H1 (cell line): ENCODE data around the gene IRF8. TPM values are rescaled to one million over a fixed set of nuclear protein-coding genes. Genes with fewer than 3 reads are reported as not detected.

Experiments
- CTCF ChIA-PET: fragments of 300-600 bp; sonication (Branson Sonifier 250); formaldehyde crosslinking; loops from one replicate; lab custom pipeline; 2021; ENCODE audit not compliant: partially characterized antibody; lab: Charles Lee
- POLR2A ChIA-PET: fragments of 300-600 bp; sonication (Branson Sonifier 250); formaldehyde crosslinking; loops from one replicate; lab custom pipeline; 2021; ENCODE audit warnings: inconsistent platforms; ENCODE audit not compliant: partially characterized antibody; lab: Charles Lee
- DNase-seq, 2 experiments: peaks; one replicate each; pipeline versions ENCODE4 v3.0.0 to v3.0.0-alpha.2; 2010 to 2022; ENCODE audit warnings: low spot score in 2 of 2, low read depth in 1 of 2, mixed read lengths in 1 of 2
- FAIRE-seq: peaks from 2 replicates; lab custom pipeline; 2011; peaks lifted over from hg19 to GRCh38; lab: Jason Lieb, UNC
- H2AFZ ChIP-seq: 2 replicates; pipeline ENCODE4 v1.8.1; 2012; ENCODE audit warnings: low read length, inconsistent platforms
- H2AK5ac ChIP-seq: 2 replicates; pipeline ENCODE4 v1.6.1; 2013; ENCODE audit warnings: low read depth, low read length
- H2BK120ac ChIP-seq: replicated peaks from 2 replicates; pipeline ENCODE3; 2013; ENCODE audit warnings: low read depth, low read length, inconsistent platforms
- H2BK12ac ChIP-seq: 2 replicates; pipeline ENCODE4 v1.6.1; 2013; ENCODE audit warnings: low read depth, low read length
- H2BK15ac ChIP-seq: 2 replicates; pipeline ENCODE4 v1.6.1; 2013; ENCODE audit warnings: low read length
- H2BK20ac ChIP-seq: 2 replicates; pipeline ENCODE4 v1.6.1; 2013; ENCODE audit warnings: low read length
- H2BK5ac ChIP-seq: 2 replicates; pipeline ENCODE4 v1.6.1; 2013; ENCODE audit warnings: low read depth, low read length
- H3K14ac ChIP-seq: 2 replicates; pipeline ENCODE4 v1.6.1; 2013; ENCODE audit warnings: inconsistent platforms; ENCODE audit not compliant: insufficient read length
- H3K18ac ChIP-seq: 2 replicates; pipeline ENCODE4 v1.6.1; 2013; ENCODE audit warnings: low read length; ENCODE audit errors: extremely low read depth
- H3K23ac ChIP-seq: 2 replicates; pipeline ENCODE4 v1.6.1; 2013; ENCODE audit warnings: inconsistent platforms; ENCODE audit not compliant: insufficient read length
- H3K23me2 ChIP-seq: 2 replicates; pipeline ENCODE4 v1.6.1; 2013; ENCODE audit warnings: low read depth, low read length
- H3K27ac ChIP-seq: 2 replicates; pipeline ENCODE4 v1.6.1; 2011; ENCODE audit warnings: low read depth, low read length, inconsistent platforms
- H3K27me3 ChIP-seq, 4 experiments: replicated peaks in 1 of 4; 1 replicate in 1 of 4; 2 replicates in 3 of 4; pipeline versions ENCODE4 v1.6.1 to v1.8.1; 2011 to 2013; ENCODE audit warnings: low read length in 3 of 4, mild to moderate bottlenecking in 3 of 4, inconsistent platforms in 2 of 4, mixed read lengths in 2 of 4, moderate library complexity in 1 of 4; ENCODE audit not compliant: control insufficient read depth in 3 of 4, insufficient read depth in 3 of 4; ENCODE audit errors: extremely low read depth in 1 of 4
- H3K36me3 ChIP-seq, 4 experiments: 2 replicates each; pipeline versions ENCODE4 v1.6.1 to v1.8.1; 2011 to 2013; ENCODE audit warnings: mild to moderate bottlenecking in 4 of 4, low read length in 3 of 4, moderate library complexity in 2 of 4, control low read depth in 1 of 4, inconsistent platforms in 1 of 4; ENCODE audit not compliant: insufficient read depth in 4 of 4, control insufficient read depth in 2 of 4
- H3K4ac ChIP-seq: replicated peaks from 2 replicates; pipeline ENCODE3; 2013; ENCODE audit warnings: low read length, low read depth, mixed read lengths, inconsistent platforms; ENCODE audit not compliant: insufficient read length
- H3K4me1 ChIP-seq, 4 experiments: replicated peaks in 1 of 4; 1 replicate in 1 of 4; 2 replicates in 3 of 4; pipeline versions ENCODE4 v1.6.1 to v1.8.1; 2011 to 2013; ENCODE audit warnings: low read length in 3 of 4, inconsistent platforms in 2 of 4, mixed read lengths in 1 of 4; ENCODE audit not compliant: insufficient read depth in 4 of 4, control insufficient read depth in 3 of 4
- H3K4me2 ChIP-seq, 2 experiments: 2 replicates each; pipeline versions ENCODE4 v1.6.1 to v1.8.1; 2011 to 2013; ENCODE audit warnings: low read depth in 2 of 2, low read length in 2 of 2, control low read depth in 1 of 2, inconsistent platforms in 1 of 2, mild to moderate bottlenecking in 1 of 2; ENCODE audit not compliant: insufficient read depth in 1 of 2
- H3K4me3 ChIP-seq, 4 experiments: fragments of 200-600, 300-600 bp in 1 of 4; sonication (generic), shearing (Covaris generic), sonication (Bioruptor Twin) in 1 of 4; 2 replicates each; pipeline versions ENCODE4 v1.5.1 to v1.8.1; 2011 to 2016; ENCODE audit warnings: low read length in 4 of 4, low read depth in 3 of 4, control low read depth in 2 of 4, inconsistent platforms in 2 of 4, mild to moderate bottlenecking in 2 of 4, mixed read lengths in 1 of 4, moderate library complexity in 1 of 4; ENCODE audit not compliant: insufficient read depth in 2 of 4; ENCODE audit errors: extremely low read depth in 1 of 4
- H3K56ac ChIP-seq: replicated peaks from 2 replicates; pipeline ENCODE3; 2013; ENCODE audit warnings: low read depth, mild to moderate bottlenecking, mixed read lengths, low read length, inconsistent platforms; ENCODE audit not compliant: insufficient read length
- H3K79me1 ChIP-seq: 2 replicates; pipeline ENCODE4 v1.6.1; 2013; ENCODE audit warnings: low read depth, low read length, control low read depth
- H3K79me2 ChIP-seq, 2 experiments: 2 replicates each; pipeline versions ENCODE4 v1.6.1 to v1.8.1; 2012 to 2013; ENCODE audit warnings: low read length in 2 of 2, mild to moderate bottlenecking in 2 of 2, inconsistent platforms in 1 of 2; ENCODE audit not compliant: insufficient read depth in 2 of 2, control insufficient read depth in 1 of 2
- H3K9ac ChIP-seq, 4 experiments: replicated peaks in 1 of 4; 1 replicate in 1 of 4; 2 replicates in 3 of 4; pipeline versions ENCODE4 v1.6.1 to v1.8.1; 2011 to 2013; ENCODE audit warnings: low read depth in 3 of 4, low read length in 3 of 4, control low read depth in 2 of 4, mild to moderate bottlenecking in 2 of 4, moderate library complexity in 2 of 4, inconsistent platforms in 1 of 4; ENCODE audit errors: extremely low read depth in 1 of 4
- H3K9me3 ChIP-seq, 2 experiments: 2 replicates each; pipeline versions ENCODE4 v1.6.1 to v1.8.1; 2012 to 2013; ENCODE audit warnings: mild to moderate bottlenecking in 2 of 2, moderate library complexity in 2 of 2, control low read depth in 1 of 2, inconsistent platforms in 1 of 2, low read depth in 1 of 2, low read length in 1 of 2, mixed read lengths in 1 of 2; ENCODE audit not compliant: insufficient read depth in 2 of 2
- H4K20me1 ChIP-seq, 2 experiments: replicated peaks in 1 of 2; 2 replicates each; pipeline versions ENCODE3 to v1.8.1; 2011 to 2013; ENCODE audit warnings: inconsistent platforms in 2 of 2, low read length in 2 of 2, mild to moderate bottlenecking in 1 of 2; ENCODE audit not compliant: insufficient read depth in 2 of 2, control insufficient read depth in 1 of 2
- H4K5ac ChIP-seq: 2 replicates; pipeline ENCODE4 v1.6.1; 2013; ENCODE audit warnings: low read length, low read depth, mixed read lengths, inconsistent platforms; ENCODE audit not compliant: insufficient read length
- H4K8ac ChIP-seq: 2 replicates; pipeline ENCODE4 v1.8.0; 2013; ENCODE audit warnings: mild to moderate bottlenecking, moderate library complexity, low read length, inconsistent platforms; ENCODE audit not compliant: insufficient read depth; ENCODE audit errors: extremely low read depth
- H4K91ac ChIP-seq: replicated peaks from 2 replicates; pipeline ENCODE3; 2013; ENCODE audit warnings: low read length, mixed read lengths, inconsistent platforms; ENCODE audit not compliant: insufficient read length
- BRCA1 ChIP-seq: IDR thresholded peaks from 2 replicates; pipeline ENCODE4 v1.6.1; 2012; ENCODE audit warnings: low read depth, low read length, improper control_type of control experiment
- KDM4A ChIP-seq: IDR thresholded peaks from one replicate; pipeline ENCODE4 v1.7.1; 2012; ENCODE audit warnings: low read depth, mild to moderate bottlenecking, moderate library complexity, low read length, inconsistent platforms; ENCODE audit not compliant: severe bottlenecking
- POLR2AphosphoS5 ChIP-seq: IDR thresholded peaks from 2 replicates; pipeline ENCODE4 v1.6.1; 2011; ENCODE audit warnings: low read depth, low read length
- POU5F1 ChIP-seq: IDR thresholded peaks from 2 replicates; pipeline ENCODE4 v1.6.1; 2011; ENCODE audit warnings: low read depth, mild to moderate bottlenecking, low read length, moderate library complexity
- SIRT6 ChIP-seq: IDR thresholded peaks from one replicate; pipeline ENCODE4 v1.7.1; 2012; ENCODE audit warnings: low read length, inconsistent platforms
- SUZ12 ChIP-seq: fragments of 200-600 bp; sonication (generic); IDR thresholded peaks from 2 replicates; pipeline ENCODE4 v1.6.1; 2012; ENCODE audit warnings: mild to moderate bottlenecking, inconsistent platforms, low read length, moderate library complexity, mixed read lengths
- WGBS, 2 experiments: shearing (Covaris generic) in 1 of 2; methylation state at CpG; one replicate each; pipeline versions ENCODE4 v1.1.6 to v1.1.7; 2013 to 2015; ENCODE audit warnings: low lambda C conversion rate in 2 of 2, mixed read lengths in 2 of 2, inconsistent platforms in 1 of 2, low coverage in 1 of 2, missing lambda C conversion rate in 1 of 2; ENCODE audit not compliant: insufficient replicate concordance in 2 of 2, insufficient coverage in 1 of 2, insufficient read length in 1 of 2; ENCODE audit errors: extremely low coverage in 1 of 2, missing lambda C conversion rate in 1 of 2; 5-methylcytosine and 5-hydroxymethylcytosine counted together
- polyA plus RNA-seq, 7 experiments: library from polyadenylated mRNA; depleted of rRNA in 3 of 7; stranded (reverse) in 5 of 7; unstranded in 2 of 7; fragments of >200 nt in 5 of 7; fragments of 200-250 nt in 2 of 7; gene quantifications; 1 replicate in 5 of 7; 2 replicates in 1 of 7; 4 replicates in 1 of 7; pipeline versions ENCODE4 v1.2.1 to v1.2.3, GENCODE V29; 2011 to 2013; ENCODE audit warnings: missing spikeins in 2 of 7, mixed read lengths in 2 of 7
- total RNA-seq: library from RNA; stranded (reverse); fragmentation: NEBNext Ultra II Directional; extraction: Animal tissue kit (Norgen Biotek cat#: 25700); gene quantifications from 2 replicates; pipeline ENCODE4 v1.2.1, GENCODE V29; 2021
- TF ChIP-seq, protein P1 (sequence below): IDR thresholded peaks from 2 replicates; pipeline ENCODE4 v1.6.1; 2012; ENCODE audit warnings: inconsistent platforms

The IRF8 gene
- total and polyA plus RNA-seq, 2 of the 8 experiments (the other 6 are each of a cell fraction or from before 2014, with no cell fraction given), result 0.35 to 2.0 TPM

DNA sequence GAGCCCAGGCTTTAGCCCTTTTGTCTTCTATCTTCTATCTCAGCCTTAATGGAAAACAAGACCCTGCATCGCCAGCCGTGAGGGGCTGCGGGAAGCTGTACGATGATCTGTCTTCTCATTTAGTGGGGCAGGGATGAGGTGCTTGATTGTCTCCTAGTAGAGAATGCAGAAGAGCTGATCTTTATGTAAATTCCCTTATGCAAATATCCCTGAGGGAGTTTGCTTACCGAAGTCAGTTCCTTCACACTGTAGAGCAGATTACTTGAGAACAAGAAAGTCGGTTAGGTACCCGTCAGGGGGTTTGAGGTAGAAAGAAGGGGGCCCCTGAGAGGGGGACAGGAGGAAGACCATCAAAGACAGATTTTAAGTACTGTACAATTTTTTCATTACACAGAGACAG is 66.2 kb downstream of the IRF8 start:
- H3K27ac ChIP-seq, result no peak overlapping the region
- H4K20me1 ChIP-seq, result no peaks in the 10 kb centered on the region
- DNase-seq (no peak), FAIRE-seq (no peak)
- CTCF ChIA-PET, result interaction anchor here (0.9 to 3.3 kb wide), 3 partner anchors 21 to 144 kb away, joined by 3 to 13 read pairs (median 3); no protein-coding TSS in a partner anchor
- no peak overlapping the region for H3K9ac ChIP-seq
- WGBS, 2 experiments, result 79% methylated on average over 7 of the region's 7 CpGs; no CpG with 5 or more reads in 1 of the 2 experiments
- H3K23me2 ChIP-seq, result no peaks in the 10 kb centered on the region
- no peaks in the 10 kb centered on the region for H3K9me3 ChIP-seq
- no peak overlapping the region for H4K5ac ChIP-seq
- no peak overlapping the region for H3K18ac ChIP-seq
- no peak overlapping the region for H3K4me3 ChIP-seq
- H2BK5ac ChIP-seq, result no peak overlapping the region
- no peak overlapping the region for H2BK12ac ChIP-seq
- TF ChIP-seq, protein P1, sequence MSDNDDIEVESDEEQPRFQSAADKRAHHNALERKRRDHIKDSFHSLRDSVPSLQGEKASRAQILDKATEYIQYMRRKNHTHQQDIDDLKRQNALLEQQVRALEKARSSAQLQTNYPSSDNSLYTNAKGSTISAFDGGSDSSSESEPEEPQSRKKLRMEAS, result no peak
- TF ChIP-seq KDM4A (no peak), BRCA1 (no peak), SIRT6 (no peak), POU5F1 (no peak), SUZ12 (no peak), POLR2AphosphoS5 (no peak)
- H2BK120ac ChIP-seq, result no peak overlapping the region
- no peak overlapping the region for H3K4ac ChIP-seq
- H2AFZ ChIP-seq, result no peak overlapping the region
- no peak overlapping the region for H2BK20ac ChIP-seq
- H2BK15ac ChIP-seq, result no peak overlapping the region
- no peak overlapping the region for H3K14ac ChIP-seq
- no peak overlapping the region for H4K8ac ChIP-seq
- no peak overlapping the region for H3K56ac ChIP-seq
- no peak overlapping the region for H3K4me2 ChIP-seq
- no peak overlapping the region for H3K23ac ChIP-seq
- H3K27me3 ChIP-seq, result no peaks in the 10 kb centered on the region
- H3K79me2 ChIP-seq, result no peaks in the 10 kb centered on the region
- no peak overlapping the region for H4K91ac ChIP-seq
- H3K79me1 ChIP-seq, result no peaks in the 10 kb centered on the region
- POLR2A ChIA-PET, result interaction anchor here (0.6 kb wide), 1 partner anchor 1213 kb away, joined by 3 read pairs; no protein-coding TSS in a partner anchor
- no peaks in the 10 kb centered on the region for H3K36me3 ChIP-seq
- no peak overlapping the region for H2AK5ac ChIP-seq
- H3K4me1 ChIP-seq, result no peaks in the 10 kb centered on the region
